HG03139 (cell line): ENCODE measurements around the gene EBPL.

Experiments used
- ATAC-seq: cut with Tn5 transposase; IDR thresholded peaks from one replicate; pipeline ENCODE4 v1.9.1; 2021; ENCODE audit not compliant: unreplicated experiment

The EBPL gene

GRCh38 chr13:49676581-49677298, 14.5 kb downstream of the EBPL start:
- ATAC-seq, result no peak

GRCh38 chr13:49670828-49671227, 20.5 kb downstream of the EBPL start:
- ATAC-seq, result no peak

- ATAC-seq, result no peak
These were observed 21.5 kb downstream of the EBPL start for GRCh38 chr13:49669735-49670309.

GRCh38 chr13:49667773-49668172, 23.5 kb downstream of the EBPL start:
- no peak for ATAC-seq

GRCh38 chr13:49664606-49665005, 26.7 kb downstream of the EBPL start:
- ATAC-seq, result no peak

GRCh38 chr13:49657241-49657641, 34.0 kb downstream of the EBPL start:
- ATAC-seq, result no peak

- ATAC-seq, result no peak
These were observed 35.4 kb downstream of the EBPL start for GRCh38 chr13:49655906-49656305.

GRCh38 chr13:49654011-49654410, 37.3 kb downstream of the EBPL start:
- no peak for ATAC-seq

GRCh38 chr13:49653478-49653877, 37.8 kb downstream of the EBPL start:
- no peak for ATAC-seq

GRCh38 chr13:49652355-49653305, 38.7 kb downstream of the EBPL start:
- ATAC-seq, result no peak

- no peak for ATAC-seq
These were observed 39.5 kb downstream of the EBPL start for GRCh38 chr13:49651570-49652354.

GRCh38 chr13:49649963-49650312, 41.3 kb downstream of the EBPL start:
- no peak for ATAC-seq

- no peak for ATAC-seq
These were observed 41.9 kb downstream of the EBPL start for GRCh38 chr13:49649244-49649962.

- ATAC-seq, result no peak
These were observed 44.6 kb downstream of the EBPL start for GRCh38 chr13:49646688-49647087.

- no peak for ATAC-seq
These were observed 45.8 kb downstream of the EBPL start for GRCh38 chr13:49645451-49645850.

GRCh38 chr13:49643035-49643646, 48.1 kb downstream of the EBPL start:
- ATAC-seq, result no peak

- no peak for ATAC-seq
These were observed 49.4 kb downstream of the EBPL start for GRCh38 chr13:49641801-49642291.

GRCh38 chr13:49638744-49639072, 52.6 kb downstream of the EBPL start:
- ATAC-seq, result no peak

GRCh38 chr13:49638030-49638743, 53.1 kb downstream of the EBPL start:
- no peak for ATAC-seq
